Inferior parietal cortex (tissue), 1 donor: ENCODE results near the gene FAM169A.
A peak's percentile ranks its signal among the peaks of the same experiment; 100 is the strongest.
"Not testable (repeated sequence)": the region's sequence is repeated elsewhere in the genome, so short reads cannot be mapped to it uniquely, and the experiment has no call there.

Experiments used
- DNase-seq: peaks from one replicate; pipeline ENCODE4 v3.0.0-alpha.2; 2016; ENCODE audit errors: extremely low spot score

The FAM169A gene

GRCh38 chr5:74870299-74871067 is 4.3 kb upstream of the FAM169A start:
- no peak for DNase-seq

- DNase-seq: not testable (repeated sequence)
These were observed 3.2 kb upstream of the FAM169A start for GRCh38 chr5:74869414-74869813.

- DNase-seq: no peak
These were observed 492 bp upstream of the FAM169A start for GRCh38 chr5:74866596-74867162.

- DNase-seq: peak; percentile 61
These were observed 857 bp downstream of the FAM169A start for GRCh38 chr5:74865256-74865803.

- DNase-seq: peak; percentile 57
These were observed 1.4 kb downstream of the FAM169A start for GRCh38 chr5:74864823-74865222.

GRCh38 chr5:74863726-74864125 is 2.5 kb downstream of the FAM169A start:
- DNase-seq: no peak

GRCh38 chr5:74862221-74862620 is 4.0 kb downstream of the FAM169A start:
- DNase-seq: no peak

GRCh38 chr5:74856975-74857374 is 9.2 kb downstream of the FAM169A start:
- not testable (repeated sequence) for DNase-seq

GRCh38 chr5:74853256-74853655 is 12.9 kb downstream of the FAM169A start:
- no peak for DNase-seq

- DNase-seq: no peak
These were observed 14.4 kb downstream of the FAM169A start for GRCh38 chr5:74851684-74852353.

- no peak for DNase-seq
These were observed 15.3 kb downstream of the FAM169A start for GRCh38 chr5:74850789-74851425.

GRCh38 chr5:74850030-74850429 is 16.2 kb downstream of the FAM169A start:
- no peak for DNase-seq

- DNase-seq: no peak
These were observed 17.6 kb downstream of the FAM169A start for GRCh38 chr5:74848553-74849025.

- no peak for DNase-seq
These were observed 27.0 kb downstream of the FAM169A start for GRCh38 chr5:74839229-74839628.

- no peak for DNase-seq
These were observed 27.9 kb downstream of the FAM169A start for GRCh38 chr5:74838262-74838661.

GRCh38 chr5:74837115-74837514 is 29.1 kb downstream of the FAM169A start:
- no peak for DNase-seq

- no peak for DNase-seq
These were observed 32.5 kb downstream of the FAM169A start for GRCh38 chr5:74833537-74834266.

GRCh38 chr5:74829413-74829812 is 36.8 kb downstream of the FAM169A start:
- DNase-seq: no peak

- DNase-seq: no peak
These were observed 43.9 kb downstream of the FAM169A start for GRCh38 chr5:74822288-74822687.

GRCh38 chr5:74816875-74817274 is 49.3 kb downstream of the FAM169A start:
- DNase-seq: no peak

- DNase-seq: no peak
These were observed 55.3 kb downstream of the FAM169A start for GRCh38 chr5:74810915-74811314.
